Ammon's horn (tissue), 1 donor: ENCODE measurements around the gene ATG3.
"Not testable (repeated sequence)": the region's sequence is repeated elsewhere in the genome, so short reads cannot be mapped to it uniquely, and the experiment has no call there.

Source experiments
- DNase-seq: peaks from one replicate; pipeline ENCODE4 v3.0.0-alpha.2; 2016; ENCODE audit warnings: low spot score

The ATG3 gene

GRCh38 chr3:112498914-112499711 lies 62.6 kb downstream of the ATG3 start, which contains the start of gene BTLA:
TSS of gene BTLA (minus strand) at chr3:112499472. CDS start at chr3:112499358, 114 bp downstream.
- DNase-seq: no peak

DNA sequence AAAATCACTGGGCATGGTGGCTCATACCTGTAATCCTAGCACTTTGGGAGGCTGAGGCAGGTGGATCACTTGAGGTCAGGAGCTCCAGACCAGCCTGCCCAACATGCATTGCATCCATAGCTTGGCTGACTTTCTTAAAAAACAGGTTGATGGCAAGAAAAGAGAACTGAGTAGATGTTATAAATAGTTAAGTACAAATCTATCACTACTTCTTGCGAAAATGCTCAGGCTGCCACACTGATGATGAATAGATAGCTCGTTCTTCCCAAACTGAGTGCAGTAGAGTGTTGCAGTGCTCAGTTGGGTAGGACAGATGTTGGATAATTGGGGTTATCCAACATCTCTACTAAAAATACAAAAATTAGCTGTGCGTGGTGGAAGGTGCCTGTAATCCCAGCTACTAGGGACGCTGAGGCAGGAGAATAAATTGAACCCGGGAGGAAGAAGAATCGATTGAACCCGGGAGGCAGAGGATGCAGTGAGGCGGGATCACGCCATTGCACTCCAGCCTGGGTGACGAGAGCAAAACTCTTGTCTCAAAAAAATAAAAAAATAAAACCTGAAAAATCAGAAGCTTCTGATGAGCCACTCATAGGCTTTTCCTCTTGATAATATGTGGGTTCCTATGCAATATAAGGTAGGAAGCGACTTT lies 63.7 kb downstream of the ATG3 start:
- no peak for DNase-seq

GRCh38 chr3:112496366-112497067 lies 65.2 kb downstream of the ATG3 start:
- no peak for DNase-seq

- DNase-seq: not testable (repeated sequence)
Observed at GRCh38 chr3:112494448-112494767, 67.4 kb downstream of the ATG3 start.

- DNase-seq: no peak
Observed at GRCh38 chr3:112492124-112492523, 69.6 kb downstream of the ATG3 start.

DNA sequence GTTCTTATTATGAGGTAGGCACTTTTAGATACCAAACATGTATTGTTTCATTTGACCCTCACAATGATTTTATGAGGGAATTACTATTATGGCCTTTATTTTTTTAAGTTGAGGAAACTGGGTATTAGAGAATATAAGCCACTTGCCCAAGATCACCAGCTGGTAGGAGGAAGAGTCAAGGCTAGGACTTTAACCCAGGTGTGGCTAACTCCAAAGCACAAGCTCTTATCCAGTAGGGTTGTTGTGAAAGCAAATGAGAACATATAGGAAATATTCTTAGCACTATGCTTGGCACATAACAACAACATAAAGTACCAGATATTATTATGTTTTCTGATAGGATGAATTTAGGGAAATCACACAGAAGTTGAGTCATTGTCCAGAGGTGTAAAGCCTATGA lies 70.4 kb downstream of the ATG3 start:
- no peak for DNase-seq

DNA sequence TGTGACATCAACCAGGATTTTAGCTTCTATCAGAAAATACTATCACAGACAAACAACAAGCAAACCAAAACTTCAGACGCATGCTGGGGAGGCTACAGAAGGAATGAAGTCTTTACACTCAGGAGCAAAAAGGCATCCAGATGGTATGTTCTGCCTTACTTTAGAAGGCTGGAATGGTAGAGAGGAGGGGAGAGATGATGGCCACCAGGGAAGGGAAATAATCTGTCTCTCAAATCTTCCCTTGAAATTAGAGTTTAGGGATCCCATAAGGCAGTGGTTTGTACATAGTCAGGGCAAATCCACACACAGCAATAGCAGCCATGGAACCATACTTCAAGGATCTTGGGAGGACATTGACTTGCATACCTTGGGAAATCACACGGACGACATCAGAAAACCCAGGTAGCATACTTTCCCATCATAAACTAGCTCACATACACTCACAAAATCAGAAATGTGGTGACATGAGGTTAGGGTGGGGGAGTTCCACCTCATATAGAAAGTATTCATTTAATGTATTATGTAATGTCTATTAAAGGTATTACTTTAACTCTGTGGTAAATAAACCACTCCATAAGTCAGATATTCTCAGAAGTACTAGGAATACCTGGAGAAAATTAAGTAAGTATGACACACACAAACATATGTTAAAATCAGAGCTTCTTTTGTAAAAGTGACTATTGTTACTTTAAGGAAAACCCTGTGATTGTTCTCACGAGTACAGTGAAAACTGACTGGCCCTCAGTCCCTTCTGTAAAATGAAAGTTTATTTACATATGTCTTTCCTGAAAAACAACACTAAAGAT lies 71.9 kb downstream of the ATG3 start:
- no peak for DNase-seq

GRCh38 chr3:112486811-112487505 lies 74.8 kb downstream of the ATG3 start:
- DNase-seq: no peak

- DNase-seq: no peak
Observed at GRCh38 chr3:112484352-112484751, 77.4 kb downstream of the ATG3 start.

DNA sequence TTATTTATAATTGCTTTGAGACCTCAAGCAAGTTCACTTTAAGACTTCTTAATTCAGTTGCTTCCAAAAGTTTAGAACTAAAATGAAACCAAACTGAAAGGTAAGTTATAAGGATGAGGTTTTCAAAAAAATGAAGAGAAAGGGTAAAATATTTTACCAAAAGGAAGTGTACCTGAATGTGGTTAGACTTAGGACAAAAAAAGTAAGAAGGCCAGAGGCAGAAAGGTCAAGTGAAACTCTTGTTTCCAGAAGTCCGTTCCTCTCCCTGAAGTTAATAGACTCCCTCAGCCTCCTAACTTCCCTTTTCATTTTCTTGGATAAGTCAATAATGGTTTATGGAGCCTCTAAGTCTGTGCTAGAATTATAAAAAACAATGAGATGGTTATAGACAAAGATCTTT lies 79.1 kb downstream of the ATG3 start:
- DNase-seq: no peak
